NCI-H1436 treated with DMSO at 0.1 percent for 48 hours (cell line): Measurements from ENCODE around the gene PRSS35.
"Not testable (repeated sequence)": the region's sequence is repeated elsewhere in the genome, so short reads cannot be mapped to it uniquely, and the experiment has no call there.

ENCODE experiments used
- DNase-seq: peaks from one replicate; lab custom pipeline; 2025; lab: John Stamatoyannopoulos, UW

PRSS35 gene, protein sequence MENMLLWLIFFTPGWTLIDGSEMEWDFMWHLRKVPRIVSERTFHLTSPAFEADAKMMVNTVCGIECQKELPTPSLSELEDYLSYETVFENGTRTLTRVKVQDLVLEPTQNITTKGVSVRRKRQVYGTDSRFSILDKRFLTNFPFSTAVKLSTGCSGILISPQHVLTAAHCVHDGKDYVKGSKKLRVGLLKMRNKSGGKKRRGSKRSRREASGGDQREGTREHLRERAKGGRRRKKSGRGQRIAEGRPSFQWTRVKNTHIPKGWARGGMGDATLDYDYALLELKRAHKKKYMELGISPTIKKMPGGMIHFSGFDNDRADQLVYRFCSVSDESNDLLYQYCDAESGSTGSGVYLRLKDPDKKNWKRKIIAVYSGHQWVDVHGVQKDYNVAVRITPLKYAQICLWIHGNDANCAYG

GRCh38 chr6:83511901-83512681 is at the start of gene PRSS35:
Gene PRSS35, plus strand, starts transcription at chr6:83512534. Its CDS starts 10,908 bp downstream, at chr6:83523442.
- no peak for DNase-seq

DNA sequence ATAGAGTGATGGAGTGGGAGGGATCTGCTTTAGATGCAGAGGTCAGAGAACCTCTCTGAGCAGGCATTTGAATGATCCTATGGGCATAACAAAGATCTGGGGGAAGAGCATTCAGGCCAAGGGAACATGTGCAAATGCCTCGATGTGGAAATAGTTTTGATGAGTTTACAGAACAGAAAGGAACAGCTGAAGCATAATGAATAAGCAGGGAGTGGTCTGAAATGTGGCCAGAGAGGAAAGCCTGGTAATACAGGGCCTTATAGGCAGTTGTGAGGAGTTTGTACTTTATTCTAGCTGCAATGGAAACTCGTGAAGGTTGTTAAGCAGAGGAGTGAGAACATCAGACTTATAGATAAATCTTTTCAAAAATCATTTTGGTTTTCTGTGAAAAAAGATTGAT is 48.4 kb upstream of the PRSS35 start:
- no peak for DNase-seq

GRCh38 chr6:83464381-83465140 is 47.8 kb upstream of the PRSS35 start:
- no peak for DNase-seq

DNA sequence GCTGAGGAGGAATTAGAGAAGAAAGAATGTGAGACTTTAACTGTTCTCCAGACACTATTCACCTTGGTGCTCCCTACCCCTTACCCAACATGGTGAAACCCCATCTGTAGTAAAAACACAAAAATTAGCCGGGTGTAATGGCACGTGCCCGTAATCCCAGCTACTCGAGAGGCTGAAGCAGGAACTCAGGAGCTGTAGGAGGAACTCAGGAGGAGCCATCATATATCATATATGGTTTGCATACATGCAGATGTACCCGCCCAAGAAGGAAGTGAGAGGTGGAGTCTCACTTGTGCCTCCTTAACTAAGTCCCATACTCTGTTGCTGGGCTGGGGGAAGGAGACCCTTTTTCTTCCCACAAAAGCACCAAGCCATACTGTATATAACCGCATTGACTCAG is 46.0 kb upstream of the PRSS35 start:
- no peak for DNase-seq

GRCh38 chr6:83467620-83468036 is 44.7 kb upstream of the PRSS35 start:
- DNase-seq = no peak

DNA sequence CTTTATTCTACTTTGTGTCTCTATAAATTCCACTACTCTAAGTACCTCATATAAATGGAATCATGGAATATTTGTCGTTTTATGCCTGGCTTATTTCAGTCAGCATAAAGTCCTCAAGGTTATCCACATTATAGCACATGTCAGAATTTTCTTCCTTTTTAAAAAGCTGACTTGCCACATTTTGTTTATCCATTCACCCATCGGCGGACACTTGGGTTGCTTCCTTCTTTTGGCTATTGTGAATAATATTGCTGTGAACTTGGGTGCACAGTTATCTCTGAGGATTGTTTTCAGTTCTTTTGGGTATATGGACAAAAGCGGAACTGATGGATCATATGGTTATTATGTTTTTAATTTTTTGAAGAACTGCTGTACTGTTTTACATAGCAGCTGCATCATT is 42.3 kb upstream of the PRSS35 start:
- DNase-seq = no peak

DNA sequence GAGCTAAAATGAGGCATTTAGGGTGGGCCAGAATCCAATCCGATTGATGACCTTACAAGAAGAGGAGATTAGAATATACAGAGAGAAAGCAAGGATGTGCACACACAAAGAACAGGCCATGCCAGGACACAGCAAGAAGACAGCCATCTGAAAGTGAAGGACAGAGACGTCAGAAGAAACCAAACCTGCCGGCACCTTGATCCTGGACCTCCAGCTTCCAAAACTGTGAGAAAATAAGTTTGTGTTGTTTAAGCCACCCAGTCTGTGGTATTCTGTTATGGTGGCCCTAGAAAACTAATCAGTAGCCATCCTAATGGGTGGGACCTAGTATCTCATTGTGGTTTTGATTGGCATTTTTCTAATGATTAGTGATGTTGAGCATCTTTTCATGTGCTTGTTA is 41.7 kb upstream of the PRSS35 start:
- DNase-seq = no peak

DNA sequence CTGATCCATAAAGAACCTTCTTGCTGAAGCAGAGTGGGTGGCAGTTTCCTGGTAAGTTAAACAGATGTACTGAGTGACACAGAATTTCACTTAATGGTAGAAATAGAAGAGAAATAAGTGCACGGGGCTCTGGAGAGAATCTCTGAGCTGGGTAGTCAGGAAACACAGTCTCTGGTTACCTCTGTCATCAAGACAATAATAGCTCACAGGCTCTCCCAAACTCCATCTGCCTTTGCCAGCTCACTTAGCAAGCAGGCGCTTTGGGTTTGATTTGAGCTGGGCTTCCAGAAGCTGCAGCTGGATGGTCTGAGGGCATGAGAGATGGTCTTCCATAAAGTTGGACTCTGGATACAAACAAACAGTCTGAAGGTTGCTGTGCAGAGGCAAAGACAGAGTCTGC is 39.6 kb upstream of the PRSS35 start:
- DNase-seq = no peak

DNA sequence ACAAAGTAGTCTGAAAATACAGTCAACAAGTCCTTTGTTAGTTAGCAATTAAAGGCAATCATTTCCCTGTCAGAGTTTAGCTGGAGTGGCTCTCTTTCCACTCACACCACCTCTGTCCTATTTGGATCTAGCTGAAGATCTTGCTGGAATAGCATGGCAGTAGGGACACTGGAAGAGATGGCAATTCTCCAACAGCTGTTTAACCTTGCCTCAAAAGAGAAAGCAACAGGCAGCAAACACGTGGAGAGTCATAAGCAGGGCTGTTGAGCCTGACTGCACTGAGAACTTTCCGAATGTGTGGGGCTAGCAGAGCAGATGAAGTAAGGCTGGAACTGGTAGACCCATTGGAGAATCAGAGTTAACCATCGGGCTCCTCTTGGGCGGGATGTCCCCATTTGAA is 38.0 kb upstream of the PRSS35 start:
- DNase-seq = no peak

DNA sequence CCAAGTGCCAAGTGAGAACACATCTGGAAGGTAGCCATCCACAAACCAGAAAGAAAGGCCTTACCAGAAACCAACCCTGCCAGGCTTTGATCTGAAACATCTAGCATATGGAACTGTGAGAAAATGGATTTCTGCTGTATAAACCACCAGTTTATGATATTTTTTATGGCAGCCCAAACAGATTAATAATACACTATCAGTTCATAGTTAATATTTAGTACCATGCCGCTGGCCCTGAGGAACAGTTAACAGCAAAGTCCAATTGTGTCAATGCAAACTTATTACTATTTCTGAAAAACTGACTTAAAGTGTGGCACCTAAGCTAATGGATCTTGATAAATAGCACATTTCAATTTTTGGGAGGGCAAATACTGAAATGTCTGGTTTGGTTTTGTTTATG is 35.4 kb upstream of the PRSS35 start:
- no peak for DNase-seq

- DNase-seq = no peak
Observed at GRCh38 chr6:83479389-83479788, 32.9 kb upstream of the PRSS35 start.

GRCh38 chr6:83480470-83480869 is 31.9 kb upstream of the PRSS35 start:
- no peak for DNase-seq

DNA sequence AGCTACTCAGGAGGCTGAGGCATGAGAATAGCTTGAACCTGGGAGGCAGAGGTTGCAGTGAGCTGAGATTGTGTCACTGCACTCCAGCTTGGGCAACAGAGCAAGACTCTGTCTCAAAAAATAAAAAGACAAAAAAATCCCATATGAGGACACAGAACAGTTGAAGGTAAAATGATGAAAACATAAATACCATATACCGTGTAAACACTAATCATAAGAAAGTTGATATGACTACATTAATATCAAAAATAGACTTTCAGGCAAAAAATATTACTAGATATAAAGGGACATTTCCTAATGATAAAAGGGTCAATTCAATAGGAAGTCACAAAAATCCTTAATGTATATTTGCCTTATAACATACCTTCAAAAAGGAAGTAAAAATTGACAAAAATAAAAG is 30.4 kb upstream of the PRSS35 start:
- DNase-seq = not testable (repeated sequence)

GRCh38 chr6:83488448-83488847 is 23.9 kb upstream of the PRSS35 start:
- DNase-seq = no peak

- DNase-seq = no peak
Observed at GRCh38 chr6:83488861-83489260, 23.5 kb upstream of the PRSS35 start.

DNA sequence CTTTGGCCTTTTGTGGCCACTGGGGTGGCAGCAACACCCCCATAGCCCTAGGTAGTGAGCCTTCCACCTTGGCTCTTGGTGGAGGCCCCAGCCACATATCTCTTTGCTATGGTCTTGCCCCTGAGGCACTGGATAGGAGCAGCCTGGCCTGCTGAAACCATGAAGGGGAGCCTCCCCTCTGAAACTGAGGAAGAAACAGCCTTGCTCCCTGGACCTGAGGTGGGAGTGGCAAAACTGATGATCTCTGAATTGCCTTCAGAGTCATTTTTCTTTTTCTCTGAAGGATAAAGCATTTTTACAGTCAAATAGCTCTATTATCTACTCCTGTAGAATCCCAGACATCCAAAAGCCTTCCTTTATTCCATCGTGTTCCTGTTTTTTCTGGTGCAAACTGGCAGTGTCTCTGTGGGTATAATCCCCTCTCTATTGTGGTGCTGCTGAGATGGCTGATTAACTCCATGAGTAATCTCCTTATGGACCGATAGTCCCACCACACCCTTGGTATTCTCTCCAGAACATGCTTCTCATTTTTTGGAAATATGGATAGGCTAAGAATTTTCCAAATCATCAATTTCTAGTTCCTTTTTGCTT is 22.0 kb upstream of the PRSS35 start:
- DNase-seq = no peak

GRCh38 chr6:83505356-83505755 is 7.0 kb upstream of the PRSS35 start:
- no peak for DNase-seq

- no peak for DNase-seq
Observed at GRCh38 chr6:83509441-83509840, 2.9 kb upstream of the PRSS35 start.

GRCh38 chr6:83510791-83511190 is 1.5 kb upstream of the PRSS35 start:
- DNase-seq = no peak

- no peak for DNase-seq
Observed at GRCh38 chr6:83511266-83511665, 1.1 kb upstream of the PRSS35 start.

DNA sequence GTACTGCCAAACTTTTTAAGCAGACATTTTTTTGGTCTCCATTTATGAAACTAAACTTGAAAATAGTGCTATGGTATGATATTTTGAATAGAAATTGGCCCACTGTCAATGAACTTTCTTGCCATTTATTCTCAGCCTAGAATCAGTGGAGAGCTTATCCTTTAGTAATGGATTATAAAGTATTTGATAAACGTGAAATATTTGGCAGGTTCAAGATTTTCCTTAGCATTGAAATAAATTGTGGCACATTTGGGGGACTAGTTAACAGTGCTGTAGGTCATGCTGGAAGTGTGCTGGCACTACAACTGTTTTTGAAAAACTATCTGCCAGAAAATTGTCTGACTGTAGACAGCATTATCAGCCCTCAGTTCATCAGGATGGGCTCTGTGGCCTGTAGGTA is 2.1 kb downstream of the PRSS35 start:
- DNase-seq = no peak

DNA sequence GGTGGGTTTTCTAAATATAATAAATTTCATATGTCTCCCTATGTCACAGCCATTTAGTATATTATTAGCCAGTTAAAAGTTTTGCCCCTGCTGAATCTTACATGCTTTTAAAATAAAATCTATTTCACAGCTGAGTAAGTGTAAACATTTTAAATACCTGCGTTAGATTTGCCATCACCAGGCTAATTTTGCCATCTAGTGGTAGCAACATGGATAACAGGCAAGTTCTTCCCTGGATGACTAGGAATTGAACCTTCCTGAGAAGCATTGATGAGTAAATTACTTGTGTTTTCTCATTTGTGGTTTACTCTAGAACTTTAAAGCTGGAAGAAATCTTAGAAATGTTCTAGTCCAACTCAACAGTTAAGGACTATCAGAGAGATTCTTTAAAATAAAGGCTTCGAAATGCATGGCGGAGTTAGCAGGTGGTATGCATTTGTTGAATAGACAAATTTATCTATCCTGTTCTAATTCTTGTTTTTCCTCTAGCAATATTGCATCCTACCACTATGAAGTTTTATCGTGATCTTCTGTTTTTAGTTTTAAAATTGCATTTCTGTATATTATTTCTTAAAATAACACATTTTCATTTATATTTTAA is 2.6 kb downstream of the PRSS35 start:
- DNase-seq = no peak
